ENCODE data around the gene CD3E. TPM values are rescaled to one million over a fixed set of nuclear protein-coding genes. Genes with fewer than 3 reads are reported as not detected.

CD3E gene
- not detected for polyA plus RNA-seq (2013, experiment 1 of 2)
- not detected for polyA plus RNA-seq (2013, experiment 2 of 2)

GRCh38 chr11:118304568-118305248, at the start of gene CD3E:
TSS of gene CD3E (plus strand) at chr11:118304730. CDS start at chr11:118304953, 223 bp downstream.
- H3K23ac ChIP-seq (ENCODE audit: low read length in 2 of 2) = no peak within 1 kb of the TSS
- no peak within 1 kb of the TSS for H3K9ac ChIP-seq (ENCODE audit: low read length)
- no peak within 1 kb of the TSS for H3K14ac ChIP-seq (ENCODE audit: low read length in 2 of 2)
- H3K36me3 ChIP-seq (ENCODE audit: control insufficient read depth in 1 of 2, insufficient read depth in 2 of 2, low read depth in 1 of 2, low read length in 2 of 2) = no peaks in the 10 kb centered on the region
- no peaks in the 10 kb centered on the region for H3K9me3 ChIP-seq (ENCODE audit: control insufficient read depth, low read length)
- H3K4me3 ChIP-seq (ENCODE audit: insufficient read depth in 1 of 2, low read depth in 1 of 2, low read length in 2 of 2) = no peak within 1 kb of the TSS
- no peaks in the 10 kb centered on the region for H3K4me1 ChIP-seq (ENCODE audit: control insufficient read depth, insufficient read depth, low read depth, low read length)
- peaks cover 30 to 41% of the 10 kb centered on the region in 2 experiments for H3K27me3 ChIP-seq (ENCODE audit: control insufficient read depth in 1 of 2, insufficient read depth in 1 of 2, low read length in 2 of 2)
- H2BK5ac ChIP-seq (ENCODE audit: low read depth, low read length, poor library complexity, severe bottlenecking) = no peak within 1 kb of the TSS
- H3K18ac ChIP-seq (ENCODE audit: low read depth in 1 of 2, low read length in 2 of 2) = no peak within 1 kb of the TSS
- no peak within 1 kb of the TSS for H2AFZ ChIP-seq (ENCODE audit: low read depth, low read length)
- no peak within 1 kb of the TSS for H2BK120ac ChIP-seq (ENCODE audit: low read depth, low read length)
- no peaks in the 10 kb centered on the region for H3K79me1 ChIP-seq (replicated peaks; ENCODE audit: low read length, poor library complexity, severe bottlenecking)
- no peak within 1 kb of the TSS for H3K4ac ChIP-seq (ENCODE audit: low read depth in 1 of 2, low read length in 2 of 2)
- H3K27ac ChIP-seq (ENCODE audit: low read length, poor library complexity, severe bottlenecking) = no peak within 1 kb of the TSS
- H2AK5ac ChIP-seq (ENCODE audit: low read length, severe bottlenecking) = no peak within 1 kb of the TSS
- no peak within 1 kb of the TSS for H4K91ac ChIP-seq (ENCODE audit: low read length)
- 86% methylated on average over 8 of the region's 8 CpGs for WGBS
- no peak within 1 kb of the TSS for H4K8ac ChIP-seq (ENCODE audit: low read length)
- DNase-seq = no peak
- H2BK12ac ChIP-seq (ENCODE audit: low read length in 2 of 2) = no peak within 1 kb of the TSS
- no peak within 1 kb of the TSS for H3K4me2 ChIP-seq (ENCODE audit: low read length, poor library complexity, severe bottlenecking)
- no peak within 1 kb of the TSS for H2BK15ac ChIP-seq (ENCODE audit: low read depth, poor library complexity, severe bottlenecking)

DNA sequence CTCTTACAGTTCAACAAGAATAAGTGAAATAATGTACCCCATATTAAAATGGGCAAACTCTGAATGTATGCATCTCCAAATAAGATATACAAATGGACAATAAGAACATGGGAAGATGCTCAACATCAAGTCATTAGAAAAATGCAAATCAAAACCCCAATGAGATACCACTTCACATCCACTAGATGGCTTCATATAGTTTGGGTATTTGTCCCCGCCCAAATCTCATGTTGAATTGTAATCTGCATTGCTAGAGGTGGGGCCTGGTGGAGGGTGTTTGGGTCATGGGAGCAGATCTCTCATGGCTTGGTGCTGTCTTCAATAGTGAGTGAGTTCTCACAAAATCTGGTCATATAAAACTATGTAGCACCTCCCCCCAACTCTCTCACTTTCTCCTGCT, 46.1 kb upstream of the CD3E start:
- Histone ChIP-seq H3K23ac (ENCODE audit: low read length in 2 of 2) (no peak overlapping the region), H4K91ac (ENCODE audit: low read length) (no peak overlapping the region), H3K4me3 (ENCODE audit: insufficient read depth in 1 of 2, low read depth in 1 of 2, low read length in 2 of 2) (no peak overlapping the region), H3K4ac (ENCODE audit: low read depth in 1 of 2, low read length in 2 of 2) (no peak overlapping the region), H2BK15ac (ENCODE audit: low read depth, poor library complexity, severe bottlenecking) (no peak overlapping the region), H3K9me3 (ENCODE audit: control insufficient read depth, low read length) (no peaks in the 10 kb centered on the region), H3K36me3 (ENCODE audit: control insufficient read depth in 1 of 2, insufficient read depth in 2 of 2, low read depth in 1 of 2, low read length in 2 of 2) (no peaks in the 10 kb centered on the region), H4K8ac (ENCODE audit: low read length) (no peak overlapping the region), H3K9ac (ENCODE audit: low read length) (no peak overlapping the region), H3K79me1 (replicated peaks; ENCODE audit: low read length, poor library complexity, severe bottlenecking) (no peaks in the 10 kb centered on the region), H3K4me1 (ENCODE audit: control insufficient read depth, insufficient read depth, low read depth, low read length) (no peaks in the 10 kb centered on the region), H2BK12ac (ENCODE audit: low read length in 2 of 2) (no peak overlapping the region), H3K18ac (ENCODE audit: low read depth in 1 of 2, low read length in 2 of 2) (no peak overlapping the region), H2AK5ac (ENCODE audit: low read length, severe bottlenecking) (no peak overlapping the region), H2BK5ac (ENCODE audit: low read depth, low read length, poor library complexity, severe bottlenecking) (no peak overlapping the region), H3K14ac (ENCODE audit: low read length in 2 of 2) (no peak overlapping the region), H3K4me2 (ENCODE audit: low read length, poor library complexity, severe bottlenecking) (no peak overlapping the region), H2AFZ (ENCODE audit: low read depth, low read length) (no peak overlapping the region), H3K27me3 (ENCODE audit: control insufficient read depth in 1 of 2, insufficient read depth in 1 of 2, low read length in 2 of 2) (peaks cover 25 to 55% of the 10 kb centered on the region in 2 experiments), H3K27ac (ENCODE audit: low read length, poor library complexity, severe bottlenecking) (no peak overlapping the region), H2BK120ac (ENCODE audit: low read depth, low read length) (no peak overlapping the region)
- WGBS = 0% methylated on average over 1 of the region's 1 CpG
- DNase-seq = no peak

DNA sequence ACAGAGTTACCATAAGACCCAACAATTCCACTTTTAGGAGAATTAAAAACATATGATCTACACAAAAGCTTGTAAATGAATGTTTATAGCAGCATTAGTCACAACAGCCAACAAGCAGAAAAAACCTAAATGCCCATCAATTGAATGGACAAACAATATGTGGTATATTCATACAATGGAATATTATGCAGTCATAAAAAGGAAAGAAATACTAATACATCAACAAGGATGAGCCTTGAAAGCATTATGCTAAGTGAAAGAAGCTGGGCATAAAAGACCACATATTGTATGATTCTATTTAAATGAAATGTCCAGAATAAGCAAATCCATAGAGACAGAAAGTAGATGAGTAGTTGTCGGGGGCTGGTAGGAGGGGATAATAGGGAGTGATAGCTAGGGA, 45.4 kb upstream of the CD3E start:
- no peak overlapping the region for H2BK12ac ChIP-seq (ENCODE audit: low read length in 2 of 2)
- no peak overlapping the region for H2AK5ac ChIP-seq (ENCODE audit: low read length, severe bottlenecking)
- H3K9ac ChIP-seq (ENCODE audit: low read length) = no peak overlapping the region
- H3K23ac ChIP-seq (ENCODE audit: low read length in 2 of 2) = no peak overlapping the region
- H3K9me3 ChIP-seq (ENCODE audit: control insufficient read depth, low read length) = no peaks in the 10 kb centered on the region
- H3K27me3 ChIP-seq (ENCODE audit: control insufficient read depth in 1 of 2, insufficient read depth in 1 of 2, low read length in 2 of 2) = peaks cover 32 to 62% of the 10 kb centered on the region in 2 experiments
- no peak for DNase-seq
- no peaks in the 10 kb centered on the region for H3K79me1 ChIP-seq (replicated peaks; ENCODE audit: low read length, poor library complexity, severe bottlenecking)
- H3K14ac ChIP-seq (ENCODE audit: low read length in 2 of 2) = no peak overlapping the region
- H3K18ac ChIP-seq (ENCODE audit: low read depth in 1 of 2, low read length in 2 of 2) = no peak overlapping the region
- H4K91ac ChIP-seq (ENCODE audit: low read length) = no peak overlapping the region
- no peak overlapping the region for H3K4me3 ChIP-seq (ENCODE audit: insufficient read depth in 1 of 2, low read depth in 1 of 2, low read length in 2 of 2)
- WGBS = 100% methylated on average over 1 of the region's 1 CpG
- no peak overlapping the region for H3K4ac ChIP-seq (ENCODE audit: low read depth in 1 of 2, low read length in 2 of 2)
- H3K27ac ChIP-seq (ENCODE audit: low read length, poor library complexity, severe bottlenecking) = no peak overlapping the region
- H2BK15ac ChIP-seq (ENCODE audit: low read depth, poor library complexity, severe bottlenecking) = no peak overlapping the region
- H3K4me1 ChIP-seq (ENCODE audit: control insufficient read depth, insufficient read depth, low read depth, low read length) = peaks cover under 1% of the 10 kb centered on the region
- no peak overlapping the region for H2BK120ac ChIP-seq (ENCODE audit: low read depth, low read length)
- no peak overlapping the region for H2AFZ ChIP-seq (ENCODE audit: low read depth, low read length)
- no peak overlapping the region for H2BK5ac ChIP-seq (ENCODE audit: low read depth, low read length, poor library complexity, severe bottlenecking)
- no peaks in the 10 kb centered on the region for H3K36me3 ChIP-seq (ENCODE audit: control insufficient read depth in 1 of 2, insufficient read depth in 2 of 2, low read depth in 1 of 2, low read length in 2 of 2)
- H3K4me2 ChIP-seq (ENCODE audit: low read length, poor library complexity, severe bottlenecking) = no peak overlapping the region
- H4K8ac ChIP-seq (ENCODE audit: low read length) = no peak overlapping the region

GRCh38 chr11:118260353-118260752, 44.2 kb upstream of the CD3E start:
- 70% methylated on average over 1 of the region's 3 CpGs for WGBS
- Histone ChIP-seq H3K4me1 (ENCODE audit: control insufficient read depth, insufficient read depth, low read depth, low read length) (peaks cover 2% of the 10 kb centered on the region), H2AFZ (ENCODE audit: low read depth, low read length) (no peak overlapping the region)

More at GRCh38 chr11:118260353-118260752, 44.2 kb upstream of the CD3E start:
- no peak overlapping the region for H3K14ac ChIP-seq (ENCODE audit: low read length in 2 of 2)
- no peak overlapping the region for H4K91ac ChIP-seq (ENCODE audit: low read length)
- H3K79me1 ChIP-seq (replicated peaks; ENCODE audit: low read length, poor library complexity, severe bottlenecking) = no peaks in the 10 kb centered on the region
- H2BK120ac ChIP-seq (ENCODE audit: low read depth, low read length) = no peak overlapping the region
- H3K27me3 ChIP-seq (ENCODE audit: control insufficient read depth in 1 of 2, insufficient read depth in 1 of 2, low read length in 2 of 2) = peaks cover 44 to 63% of the 10 kb centered on the region in 2 experiments
- H4K8ac ChIP-seq (ENCODE audit: low read length) = no peak overlapping the region
- H3K27ac ChIP-seq (ENCODE audit: low read length, poor library complexity, severe bottlenecking) = no peak overlapping the region
- H3K4me3 ChIP-seq (ENCODE audit: insufficient read depth in 1 of 2, low read depth in 1 of 2, low read length in 2 of 2) = no peak overlapping the region
- no peak for DNase-seq
- no peak overlapping the region for H3K9ac ChIP-seq (ENCODE audit: low read length)
- no peak overlapping the region for H2AK5ac ChIP-seq (ENCODE audit: low read length, severe bottlenecking)
- H3K4ac ChIP-seq (ENCODE audit: low read depth in 1 of 2, low read length in 2 of 2) = no peak overlapping the region
- H3K36me3 ChIP-seq (ENCODE audit: control insufficient read depth in 1 of 2, insufficient read depth in 2 of 2, low read depth in 1 of 2, low read length in 2 of 2) = no peaks in the 10 kb centered on the region
- H3K18ac ChIP-seq (ENCODE audit: low read depth in 1 of 2, low read length in 2 of 2) = no peak overlapping the region
- H3K9me3 ChIP-seq (ENCODE audit: control insufficient read depth, low read length) = no peaks in the 10 kb centered on the region
- no peak overlapping the region for H3K23ac ChIP-seq (ENCODE audit: low read length in 2 of 2)
- no peak overlapping the region for H2BK15ac ChIP-seq (ENCODE audit: low read depth, poor library complexity, severe bottlenecking)
- H2BK5ac ChIP-seq (ENCODE audit: low read depth, low read length, poor library complexity, severe bottlenecking) = no peak overlapping the region
- no peak overlapping the region for H2BK12ac ChIP-seq (ENCODE audit: low read length in 2 of 2)
- no peak overlapping the region for H3K4me2 ChIP-seq (ENCODE audit: low read length, poor library complexity, severe bottlenecking)
